ENCODE data around the gene WNT3.
"Not testable (repeated sequence)": the region's sequence is repeated elsewhere in the genome, so short reads cannot be mapped to it uniquely, and the experiment has no call there.

The WNT3 gene

DNA sequence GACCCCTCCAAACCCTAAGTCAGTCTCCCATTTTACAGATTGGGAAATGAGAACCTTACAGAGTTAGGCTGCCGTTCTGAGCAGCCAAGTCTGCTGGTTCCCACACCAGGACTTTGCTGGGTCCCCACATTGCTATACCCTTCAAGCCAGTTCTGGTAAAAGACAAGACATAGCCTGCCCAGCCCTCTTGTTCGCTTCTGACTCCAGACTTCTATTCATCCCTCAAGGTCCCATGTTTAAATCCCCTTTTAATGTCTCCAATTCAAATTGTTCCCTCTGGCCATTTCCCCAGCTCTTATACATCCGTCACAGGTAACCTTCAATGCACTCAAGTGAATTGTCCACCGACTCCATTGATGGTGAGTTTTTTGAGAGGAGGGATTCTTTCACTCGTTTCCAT, 30.2 kb downstream of the WNT3 start:
- DNase-seq (ENCODE audit: low read depth in 1 of 2, low spot score in 1 of 2) = no peak

DNA sequence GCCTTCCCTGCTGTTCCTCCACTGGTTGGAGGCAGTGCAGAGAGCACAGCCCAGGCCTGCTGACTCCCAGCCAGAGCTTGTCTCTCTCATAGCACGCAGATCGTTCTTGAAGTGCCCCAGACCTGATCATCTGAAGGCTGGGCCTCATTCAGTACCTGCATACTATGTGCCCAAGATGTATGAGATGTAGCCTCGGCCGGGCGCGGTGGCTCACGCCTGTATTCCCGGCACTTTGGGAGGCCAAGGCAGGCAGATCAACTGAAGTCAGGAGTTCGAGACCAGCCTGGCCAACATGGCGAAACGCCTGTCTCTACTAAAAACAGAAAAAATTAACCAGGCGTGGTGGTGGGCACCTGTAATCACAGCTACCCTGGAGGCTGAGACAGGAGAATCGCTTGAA, 31.0 kb downstream of the WNT3 start:
- no peak for DNase-seq (ENCODE audit: low read depth in 1 of 2, low spot score in 1 of 2)

DNA sequence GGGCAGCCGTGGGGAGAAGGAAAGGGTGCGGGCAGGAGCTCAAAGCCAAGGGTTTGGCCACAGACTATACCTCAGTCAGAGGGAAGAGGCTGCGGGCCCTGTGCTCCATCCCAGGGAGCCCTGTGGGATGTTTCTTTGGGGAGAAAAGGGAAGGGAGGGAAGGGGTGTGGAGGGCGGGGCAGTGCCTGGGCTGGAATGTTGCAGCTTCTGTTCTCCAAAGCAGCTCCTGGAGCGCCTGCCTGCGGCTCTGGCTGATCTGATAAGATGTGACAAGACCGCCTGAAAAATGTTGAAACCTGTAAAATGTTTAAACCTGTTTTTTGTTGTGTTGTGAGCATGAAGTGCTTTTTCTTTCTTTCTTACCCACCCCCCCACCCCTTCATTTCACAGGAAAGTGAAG, 32.8 kb downstream of the WNT3 start:
- DNase-seq (ENCODE audit: low read depth in 1 of 2, low spot score in 1 of 2) = no peak

DNA sequence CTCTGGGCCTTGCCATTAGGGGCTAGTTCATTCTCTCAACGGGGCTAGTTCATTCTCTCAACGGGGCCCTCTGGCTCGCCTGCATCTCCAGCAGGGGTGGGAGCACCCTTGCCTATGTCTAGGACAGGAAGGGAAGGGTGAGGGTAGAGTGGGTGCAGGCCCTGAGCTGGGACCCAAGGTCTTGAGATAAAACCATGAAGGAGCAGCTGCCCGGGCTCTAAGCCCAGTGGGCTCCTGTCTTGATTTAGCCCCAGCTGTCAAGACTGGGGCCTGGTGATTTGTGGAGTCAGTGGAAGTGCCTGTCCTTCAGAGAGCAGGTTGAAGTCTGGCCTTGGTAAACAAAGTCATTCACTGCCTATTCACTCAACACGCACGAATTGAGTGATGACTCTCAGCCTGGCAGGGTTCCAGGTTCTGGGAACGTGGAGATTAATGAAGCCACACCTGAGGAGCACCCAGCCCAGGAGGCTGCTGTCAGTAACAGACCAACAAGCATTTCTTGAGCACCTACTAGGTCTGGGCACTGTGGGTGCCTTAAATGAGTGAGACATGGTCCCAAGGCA, 35.4 kb downstream of the WNT3 start:
- DNase-seq (ENCODE audit: low read depth in 1 of 2, low spot score in 1 of 2) = no peak

DNA sequence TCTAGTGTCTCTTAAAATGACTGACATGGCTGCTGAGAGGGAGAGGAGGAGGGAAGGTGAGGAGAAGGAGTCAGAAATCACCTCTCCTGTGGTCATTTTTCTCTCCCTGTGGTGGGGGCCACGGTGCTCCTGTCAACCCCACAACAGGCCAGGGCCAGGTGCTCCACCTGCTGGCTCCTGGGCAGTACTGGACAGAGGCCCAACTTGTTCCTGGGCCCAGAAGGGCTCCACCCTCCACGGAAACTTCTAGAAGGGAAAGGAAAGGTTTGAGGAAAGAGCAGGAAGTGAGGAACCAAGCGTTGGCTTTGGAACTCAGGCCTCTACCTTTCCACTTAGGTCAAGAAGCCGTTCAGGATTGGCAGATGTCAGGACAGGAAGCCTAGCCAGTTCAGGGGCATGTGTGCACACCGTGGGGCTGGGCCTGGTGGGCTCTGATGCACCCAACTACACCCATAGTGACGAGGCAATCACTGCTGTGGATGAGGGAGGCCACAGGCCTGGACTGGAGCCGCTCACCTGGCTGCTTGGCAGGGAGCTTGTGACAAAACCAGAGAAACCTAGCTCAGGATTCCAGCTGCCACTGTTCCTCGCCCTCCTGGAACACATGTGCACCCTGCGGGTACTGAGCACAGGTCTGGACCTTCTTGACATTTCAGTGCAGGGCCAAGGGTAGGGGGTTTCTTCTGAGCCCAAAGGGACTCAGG, 36.1 kb downstream of the WNT3 start:
- no peak for DNase-seq (ENCODE audit: low read depth in 1 of 2, low spot score in 1 of 2)

DNA sequence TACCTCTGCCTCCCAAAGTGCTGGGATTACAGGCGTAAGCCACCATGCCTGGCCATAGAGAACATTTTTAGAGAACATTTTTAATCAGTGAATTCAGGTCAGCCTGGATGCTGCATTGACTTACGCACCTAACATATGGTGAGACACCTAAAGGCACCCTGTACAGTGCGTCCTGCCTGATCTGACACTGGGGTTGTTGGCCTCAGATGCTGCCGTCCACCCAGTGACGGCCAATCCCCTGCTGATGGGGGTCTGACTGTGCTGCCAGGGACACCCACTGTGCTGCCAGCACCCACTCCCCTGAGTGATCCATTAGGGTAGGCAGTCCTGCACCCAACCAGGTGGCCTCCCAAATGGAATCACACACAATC, 38.5 kb downstream of the WNT3 start:
- no peak for DNase-seq (ENCODE audit: low read depth in 1 of 2, low spot score in 1 of 2)

DNA sequence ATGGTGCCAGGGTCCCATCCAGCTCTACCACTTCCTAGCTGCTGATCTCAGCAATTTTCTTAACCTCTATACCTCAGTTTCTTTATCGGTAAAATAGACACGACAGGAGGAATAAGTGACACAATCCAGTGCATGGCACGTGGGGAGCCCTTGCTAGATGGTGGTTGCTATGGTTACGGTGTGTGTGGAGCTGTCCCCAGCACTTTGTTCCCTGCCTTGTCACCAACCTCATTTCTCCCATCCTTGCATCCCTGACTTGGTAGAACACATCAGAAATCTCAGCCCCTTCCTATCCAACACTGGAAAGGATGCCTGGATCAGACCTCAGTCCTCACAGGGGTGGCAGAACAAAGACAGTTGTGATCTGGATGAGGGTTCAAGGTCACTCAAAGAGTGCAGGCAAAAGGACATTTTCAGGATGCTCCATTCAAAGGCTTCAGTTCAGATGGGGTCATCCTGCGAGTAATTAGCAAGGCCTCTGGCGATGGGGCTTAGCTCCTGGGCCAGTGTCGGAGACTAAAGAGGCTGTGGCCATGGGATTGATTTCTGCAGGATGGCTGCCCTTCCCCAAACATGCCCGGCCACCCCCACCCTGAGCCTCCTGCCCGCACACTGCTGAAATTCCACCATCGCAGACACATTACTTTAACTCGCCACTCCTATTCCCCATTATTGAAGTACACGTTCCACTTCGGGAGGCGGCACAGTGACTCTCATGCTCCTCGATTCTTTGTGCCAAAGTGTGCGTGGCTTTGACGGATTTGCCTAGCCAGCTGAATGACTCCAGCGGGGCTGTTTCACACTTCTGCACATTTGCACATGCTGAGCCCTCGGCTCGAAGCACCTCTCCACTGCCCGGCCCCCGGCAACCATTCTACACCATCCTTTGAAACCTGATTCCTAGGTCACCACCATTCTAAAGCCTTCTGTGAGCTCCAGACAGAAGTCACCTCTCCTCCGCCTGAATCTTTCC, 40.3 kb downstream of the WNT3 start:
- no peak for DNase-seq (ENCODE audit: low read depth in 1 of 2, low spot score in 1 of 2)

DNA sequence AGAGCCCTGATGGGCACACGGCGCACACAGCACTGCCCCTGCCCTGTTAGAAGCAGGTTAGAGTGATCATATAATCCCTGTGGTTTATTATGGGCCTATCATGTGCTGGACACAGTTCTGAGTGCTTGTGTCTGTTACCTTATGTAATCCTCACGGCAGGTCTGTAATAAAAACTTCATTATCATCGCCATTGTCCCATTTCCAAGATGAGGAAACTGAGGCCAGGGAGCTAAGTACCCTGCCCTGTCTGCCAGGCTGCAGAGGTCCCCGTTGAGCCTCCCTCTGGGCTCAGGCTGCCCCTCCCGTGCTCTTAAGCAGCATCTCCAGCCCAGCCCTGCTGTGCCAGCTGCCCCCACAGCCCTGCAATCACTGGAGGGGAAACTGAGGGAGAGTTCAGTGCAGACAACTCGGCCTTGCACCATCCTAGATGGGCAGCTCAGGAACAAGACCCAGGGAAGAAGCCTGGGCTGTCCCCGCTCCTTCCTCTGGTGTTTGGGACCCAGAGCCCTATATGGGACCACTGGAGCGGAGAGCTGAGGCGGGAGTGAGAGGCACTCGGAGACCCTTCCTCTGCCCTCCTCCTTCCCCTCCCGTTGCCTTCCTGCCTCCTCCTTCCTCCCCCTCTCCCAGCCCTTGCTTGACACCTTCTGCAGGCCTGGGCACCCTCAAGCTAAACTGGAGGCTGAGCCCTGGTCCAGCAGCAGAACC, 42.0 kb downstream of the WNT3 start:
- no peak for DNase-seq (ENCODE audit: low read depth in 1 of 2, low spot score in 1 of 2)

DNA sequence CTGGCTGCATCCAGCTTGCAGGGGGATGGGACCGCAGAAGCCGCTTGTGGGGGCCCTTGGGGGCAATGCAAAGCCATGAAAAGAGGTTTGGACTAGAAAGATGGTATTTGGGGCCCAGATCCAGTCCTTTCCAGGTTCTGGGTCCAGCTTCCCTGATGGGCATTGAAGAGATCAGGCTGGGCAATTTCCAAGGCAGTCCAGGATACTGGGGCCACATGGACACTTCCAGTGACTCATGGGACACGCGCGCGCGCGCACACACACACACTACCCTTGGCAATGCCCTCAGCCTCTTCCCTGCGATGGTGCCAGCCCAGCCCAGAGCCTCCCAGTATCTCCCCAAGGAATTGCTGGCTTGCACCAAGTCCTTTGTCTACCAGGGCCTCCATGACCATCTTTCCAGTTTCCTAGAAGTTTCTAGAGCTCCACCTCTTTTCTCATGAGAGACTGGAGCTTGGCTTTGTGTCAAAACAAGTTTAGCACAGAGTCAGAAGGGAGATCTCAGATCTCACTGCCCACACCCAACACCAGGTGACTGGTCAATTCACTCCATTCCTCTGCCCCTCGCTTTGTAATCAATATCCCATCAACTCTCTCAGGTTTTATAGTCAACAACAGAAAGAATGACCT, 44.3 kb downstream of the WNT3 start:
- DNase-seq (ENCODE audit: low read depth in 1 of 2, low spot score in 1 of 2) = no peak

DNA sequence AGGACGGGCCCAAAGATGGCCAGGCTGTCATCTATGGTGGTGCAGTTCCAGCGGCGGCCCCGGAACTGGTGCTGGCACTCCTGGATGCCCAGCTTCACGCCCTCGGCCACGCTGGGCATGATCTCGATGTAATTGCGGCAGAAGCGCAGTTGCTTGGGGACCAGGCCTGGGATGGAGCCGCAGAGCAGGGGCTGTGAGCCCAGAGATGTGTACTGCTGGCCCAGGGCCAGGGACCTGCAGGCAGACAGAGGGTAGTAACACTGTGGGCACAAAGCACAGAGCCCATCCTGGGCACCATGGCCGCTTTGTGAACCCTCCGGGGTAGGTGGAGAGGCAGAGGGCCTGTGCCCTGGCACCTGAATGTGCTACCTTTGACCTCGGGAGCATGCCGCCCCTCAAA, 44.8 kb downstream of the WNT3 start:
- no peak for DNase-seq (ENCODE audit: low read depth in 1 of 2, low spot score in 1 of 2)

DNA sequence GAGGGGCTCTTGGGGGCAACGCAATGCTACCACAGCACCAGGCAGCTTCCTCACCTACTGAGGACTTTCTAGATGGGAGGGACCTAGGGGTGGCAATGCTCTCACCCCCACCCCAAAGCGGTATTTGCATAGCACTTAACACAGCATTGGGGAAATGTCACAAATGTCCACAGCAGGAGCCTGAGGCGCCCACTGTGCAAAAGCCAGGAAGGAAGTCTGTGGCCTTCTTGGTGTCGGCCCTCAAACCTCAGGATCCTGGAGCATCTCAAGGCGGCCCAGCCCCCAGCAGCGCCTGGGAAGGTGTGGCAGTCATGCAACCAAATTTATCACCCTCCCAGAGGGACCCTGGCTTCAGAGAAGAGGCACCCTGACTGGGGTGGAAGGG, 45.3 kb downstream of the WNT3 start:
- no peak for DNase-seq (ENCODE audit: low read depth in 1 of 2, low spot score in 1 of 2)

DNA sequence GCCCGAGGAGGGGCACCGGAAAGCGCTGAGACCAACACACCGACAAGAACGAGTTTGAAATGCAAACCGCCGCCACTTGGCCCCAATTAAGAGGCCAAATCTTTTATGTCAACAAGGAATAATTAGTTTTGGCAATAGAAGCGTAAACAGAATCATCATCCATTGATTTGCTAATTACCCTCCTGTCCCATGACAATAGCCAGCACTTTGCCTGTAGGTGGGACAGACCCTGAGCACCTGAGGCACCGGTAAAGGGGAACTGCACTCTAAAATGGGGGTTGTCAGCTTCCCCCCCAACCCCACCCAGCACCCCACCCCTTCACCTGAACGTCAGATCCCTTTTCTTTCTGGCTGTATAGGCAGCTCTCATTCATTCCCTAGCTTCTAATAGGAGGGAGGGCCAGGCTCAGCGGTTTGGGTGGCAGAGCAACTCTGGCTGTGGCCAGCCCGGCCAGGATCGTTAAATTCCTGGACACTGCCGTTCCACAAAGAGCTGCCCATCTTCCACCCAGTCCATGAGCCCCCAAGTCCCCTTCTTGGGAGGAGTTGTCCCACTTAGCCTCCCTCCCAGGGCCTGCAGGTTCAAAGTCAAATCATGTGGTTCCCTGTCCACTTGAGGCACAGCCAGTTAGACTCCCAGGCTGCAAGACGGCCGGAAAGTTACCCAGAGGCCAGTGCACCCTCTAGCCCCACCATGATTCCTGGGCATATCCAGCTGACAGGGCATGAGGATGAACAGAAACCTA, 45.8 kb downstream of the WNT3 start:
- DNase-seq (ENCODE audit: low read depth in 1 of 2, low spot score in 1 of 2) = no peak

DNA sequence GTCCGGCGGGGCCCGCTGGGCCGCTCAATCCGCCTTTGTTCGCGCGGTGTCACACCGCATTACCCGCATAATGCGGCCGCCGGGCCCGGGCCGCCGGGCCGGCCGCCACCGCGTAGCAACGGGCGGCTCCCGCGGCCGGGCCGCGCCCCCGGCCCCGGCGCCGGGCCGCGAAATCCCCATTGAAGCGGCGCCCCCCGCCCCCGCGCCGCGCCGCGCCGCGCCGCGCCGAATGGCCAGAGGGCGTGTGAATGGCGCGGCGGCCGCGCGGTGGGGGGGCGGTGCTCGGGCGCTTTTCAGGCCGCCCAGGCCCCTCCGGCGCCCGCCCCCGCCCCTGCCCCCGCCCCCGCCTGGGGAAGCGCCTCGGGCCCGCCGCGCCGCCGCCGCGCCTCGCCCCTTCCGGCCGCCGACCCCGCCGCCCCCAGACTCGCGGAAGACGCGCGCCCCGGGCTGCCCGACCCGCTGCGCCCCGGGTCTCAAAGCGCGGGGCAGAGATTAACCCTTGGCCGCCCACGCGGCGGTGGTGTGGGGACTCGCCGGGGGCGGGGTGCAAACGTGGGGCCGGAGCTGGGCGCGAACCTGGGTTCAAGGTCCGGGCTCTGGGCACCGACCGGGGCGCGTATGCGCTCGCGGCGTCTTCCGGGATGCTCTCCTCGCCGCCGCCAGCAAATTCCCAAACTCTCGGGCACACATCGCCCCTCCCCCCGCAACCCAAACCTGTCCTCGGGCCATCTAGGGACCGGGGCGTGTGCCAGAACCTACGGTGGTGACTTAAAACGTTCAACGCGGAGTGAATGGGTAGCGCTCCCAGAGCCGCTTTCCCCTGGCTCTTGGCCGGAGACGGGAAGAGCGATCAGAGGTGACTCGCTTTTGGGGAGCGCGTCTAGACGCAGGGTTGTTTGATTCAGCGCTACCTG, 46.7 kb downstream of the WNT3 start:
- DNase-seq (ENCODE audit: low read depth in 1 of 2, low spot score in 1 of 2) = no peak

DNA sequence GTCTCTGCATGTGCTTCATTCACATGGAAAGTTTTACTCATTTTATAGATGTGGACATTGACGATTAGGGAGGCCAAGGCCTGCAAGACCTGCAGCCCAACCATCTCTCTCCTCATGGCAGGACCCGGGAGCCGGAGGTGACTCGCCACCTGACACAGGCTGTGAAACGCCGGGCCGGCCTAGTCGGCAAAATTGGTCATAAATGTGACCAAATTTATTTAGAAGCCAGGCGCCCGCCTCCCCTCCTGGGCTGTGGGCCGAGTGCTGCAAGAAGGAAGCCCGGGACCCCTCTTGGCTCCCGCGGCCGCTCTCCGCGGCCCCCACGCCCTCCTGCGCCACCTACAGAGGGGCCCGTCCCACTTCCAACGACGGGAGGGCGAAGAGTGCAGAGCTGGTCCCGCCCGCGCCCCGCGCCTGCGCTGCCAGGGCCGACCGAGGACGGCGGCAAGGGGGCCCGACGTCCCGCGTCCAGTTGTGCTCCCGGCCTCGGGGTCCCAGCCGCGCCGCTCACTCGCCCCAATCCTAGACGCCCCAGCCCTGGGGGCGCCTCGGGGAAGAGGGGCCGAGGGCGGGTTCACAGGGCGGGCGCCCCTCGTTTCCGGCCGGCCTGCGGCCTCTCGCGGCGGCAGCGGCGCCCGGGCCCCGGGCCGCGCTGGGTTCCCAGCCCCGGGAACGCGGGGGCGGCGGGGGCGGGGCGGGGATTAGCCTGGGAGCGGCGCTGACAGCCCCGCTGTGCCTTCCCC, 47.5 kb downstream of the WNT3 start:
- DNase-seq (ENCODE audit: low read depth in 1 of 2, low spot score in 1 of 2) = no peak

DNA sequence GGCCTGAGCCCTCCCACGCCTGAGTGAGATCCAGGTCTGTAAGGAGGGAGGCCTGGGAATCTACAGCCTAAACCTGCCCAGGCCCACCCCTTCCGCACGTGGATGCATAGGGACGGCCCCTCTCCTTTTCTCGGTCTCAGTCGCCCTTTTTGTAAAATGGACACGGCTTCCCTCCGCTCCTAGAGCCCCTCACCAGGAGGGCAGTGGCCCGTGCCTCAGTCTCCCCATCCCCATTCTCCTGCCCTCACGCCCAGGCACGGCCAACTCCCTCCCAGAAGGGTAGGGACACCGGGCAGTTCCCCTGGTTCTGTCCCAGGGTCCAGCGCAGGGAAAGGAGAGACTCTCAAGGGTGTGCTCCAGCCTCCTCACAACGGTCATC, 48.1 kb downstream of the WNT3 start:
- no peak for DNase-seq (ENCODE audit: low read depth in 1 of 2, low spot score in 1 of 2)

DNA sequence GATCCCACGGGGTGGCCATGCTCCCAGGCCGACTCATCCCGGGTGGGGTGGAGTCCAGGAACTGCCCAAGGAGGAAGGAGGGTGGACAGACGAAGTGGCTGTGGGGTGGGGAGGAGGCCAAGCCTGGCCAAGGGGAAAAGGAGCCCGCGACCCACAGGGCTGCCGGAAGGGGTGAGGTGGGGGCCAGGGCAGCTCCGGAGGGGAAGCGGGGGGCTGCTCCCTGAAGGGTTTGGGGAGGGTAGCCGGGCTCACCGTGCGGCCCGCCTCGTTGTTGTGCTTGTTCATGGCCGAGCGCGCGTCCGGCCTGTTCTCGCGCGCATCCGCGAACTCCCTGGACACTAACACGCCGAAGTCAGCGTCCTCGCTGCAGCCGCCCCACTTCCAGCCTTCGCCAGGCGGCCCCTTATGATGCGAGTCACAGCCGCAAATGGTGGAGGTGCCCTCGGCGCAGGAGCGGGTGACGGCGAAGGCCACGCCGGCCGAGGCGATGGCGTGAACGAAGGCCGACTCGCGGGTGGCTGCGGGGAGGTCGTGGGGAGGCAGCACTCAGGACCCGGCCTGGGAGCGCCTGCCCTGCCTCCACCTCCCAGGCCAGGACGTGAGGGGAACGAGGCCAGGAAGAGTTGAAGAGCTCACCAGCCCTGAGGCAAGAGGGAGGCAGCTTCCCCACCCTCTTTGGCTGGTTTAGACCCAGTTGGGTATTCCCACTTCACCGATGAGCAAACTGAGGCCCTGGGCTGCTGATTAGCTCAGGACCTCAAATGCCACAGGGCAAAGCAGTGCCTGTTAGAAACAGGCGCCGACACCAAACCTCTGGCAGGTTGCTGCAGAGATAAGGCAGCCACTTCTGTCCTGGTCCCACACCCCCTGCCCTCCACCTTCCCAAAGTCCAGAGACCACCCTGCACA, 48.7 kb downstream of the WNT3 start:
- DNase-seq (ENCODE audit: low read depth in 1 of 2, low spot score in 1 of 2) = no peak

DNA sequence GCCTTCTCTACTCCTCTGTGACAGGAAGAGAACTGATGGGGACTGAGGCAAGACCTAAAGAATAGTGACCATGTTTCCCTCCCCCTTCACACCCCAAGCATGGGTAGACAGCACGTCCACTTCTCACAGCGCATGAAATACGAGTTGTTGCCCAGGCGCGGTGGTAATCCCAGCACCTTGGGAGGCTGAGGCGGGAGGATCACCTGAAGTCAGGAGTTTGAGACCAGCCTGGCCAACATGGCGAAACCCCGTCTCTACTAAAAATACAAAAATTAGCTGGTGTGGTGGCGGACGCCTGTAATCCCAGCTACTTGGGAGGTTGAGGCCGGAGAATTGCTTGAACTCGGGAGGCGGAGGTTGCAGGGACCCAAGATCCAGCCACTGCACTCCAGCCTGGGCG, 49.6 kb downstream of the WNT3 start:
- not testable (repeated sequence) for DNase-seq (ENCODE audit: low read depth in 1 of 2, low spot score in 1 of 2)

DNA sequence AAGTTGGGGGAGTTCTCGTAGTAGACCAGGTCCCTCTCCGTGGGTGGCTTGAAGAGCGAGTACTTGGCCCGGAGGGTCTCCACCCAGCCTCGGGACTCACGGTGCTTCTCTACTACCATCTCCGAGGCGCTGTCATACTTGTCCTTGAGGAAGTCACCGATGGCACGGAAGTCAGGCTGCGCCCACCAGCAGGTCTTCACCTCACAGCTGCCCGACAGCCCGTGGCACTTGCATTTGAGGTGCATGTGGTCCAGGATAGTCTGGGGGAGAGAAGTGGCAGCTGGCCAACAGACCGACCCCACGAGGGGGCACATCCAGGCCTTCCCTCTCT, 50.0 kb downstream of the WNT3 start:
- DNase-seq (ENCODE audit: low read depth in 1 of 2, low spot score in 1 of 2) = no peak

Measured in activated T-helper 1 cell treated with anti-CD3 and anti-CD28 coated beads, Interleukin-2, amount 50 U/mL, for 16 hours (primary cell).